Peyer's patch (tissue), 4 donors: ENCODE measurements around the gene RBBP9. TPM values are rescaled to one million over a fixed set of nuclear protein-coding genes. Genes with fewer than 3 reads are reported as not detected.

ENCODE experiments used
- DNase-seq, 3 donors: peaks; one replicate each; pipeline ENCODE4 v3.0.0-alpha.2; 2017 to 2019
- H3K27ac ChIP-seq, 4 donors: fragments of 200-600 bp; sonication (generic); one replicate each; pipeline ENCODE4 v1.5.1; 2016 to 2019
- H3K27me3 ChIP-seq, 2 donors: fragments of 200-600 bp; sonication (generic); one replicate each; pipeline ENCODE4 v1.5.1; 2019
- H3K36me3 ChIP-seq, 3 donors: fragments of 200-600 bp; sonication (generic); one replicate each; pipeline ENCODE4 v1.5.1; 2016 to 2019
- H3K4me1 ChIP-seq, 4 donors: fragments of 200-600 bp; sonication (generic); one replicate each; pipeline ENCODE4 v1.5.1; 2016 to 2019
- H3K4me3 ChIP-seq, 4 donors: fragments of 200-600 bp; sonication (generic); 1 replicate in 3 of 4; 2 replicates in 1 of 4; pipeline ENCODE4 v1.5.1; 2016 to 2019; ENCODE audit warnings: mild to moderate bottlenecking in 1 of 4
- H3K9me3 ChIP-seq, 4 donors: fragments of 200-600 bp; sonication (generic); one replicate each; pipeline ENCODE4 v1.5.1; 2016 to 2019; ENCODE audit warnings: mild to moderate bottlenecking in 1 of 4
- POLR2A ChIP-seq, 2 donors: fragments of 450-650 bp; IDR thresholded peaks; one replicate each; pipeline ENCODE4 v1.5.1; 2017; ENCODE audit warnings: antibody characterized with exemption in 2 of 2, mild to moderate bottlenecking in 2 of 2, moderate library complexity in 2 of 2
- total RNA-seq, 4 donors: library from RNA; depleted of rRNA; stranded (reverse); fragments of >200 nt; gene quantifications; one replicate each; pipeline ENCODE4 v1.1.0, GENCODE V29; 2016
- TF ChIP-seq, protein P1 (sequence below), 6 experiments: fragments of 450-650 bp in 4 of 6; fragments of 200-600 bp in 2 of 6; sonication (generic) in 1 of 6; IDR thresholded peaks; one replicate each; pipeline ENCODE4 v1.5.1; 2017 to 2019; ENCODE audit warnings: antibody characterized with exemption in 6 of 6, mild to moderate bottlenecking in 3 of 6, moderate library complexity in 1 of 6

Gene RBBP9
- total RNA-seq, 4 donors from 2014 or later, result 6.2 to 14.9 (median 12.8) TPM

DNA sequence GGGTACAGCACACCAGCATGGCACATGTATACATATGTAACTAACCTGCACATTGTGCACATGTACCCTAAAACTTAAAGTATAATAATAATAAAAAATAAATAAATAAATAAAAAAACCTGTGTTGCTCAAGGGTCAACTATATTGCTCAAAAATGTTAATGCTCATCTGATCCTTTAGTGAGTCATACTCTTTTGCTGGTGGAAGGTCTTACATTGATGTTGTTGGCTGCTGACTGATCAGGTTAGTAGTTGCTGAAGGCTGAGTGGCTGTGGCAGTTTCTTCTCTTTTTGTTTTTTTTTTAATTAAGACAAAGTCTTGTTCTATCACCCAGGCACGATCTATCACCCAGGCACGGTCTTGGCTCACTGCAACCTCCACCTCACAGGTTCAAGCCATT is 40.6 kb upstream of the RBBP9 start:
- Histone ChIP-seq H3K9me3 (no peaks in the 10 kb centered on the region), H3K27ac (no peak overlapping the region), H3K4me1 (no peaks in the 10 kb centered on the region), H3K27me3 (no peaks in the 10 kb centered on the region), H3K4me3 (no peak overlapping the region), H3K36me3 (peaks cover 0 to 60% (median 3%) of the 10 kb centered on the region in 3 donors)
- TF ChIP-seq, protein P1, sequence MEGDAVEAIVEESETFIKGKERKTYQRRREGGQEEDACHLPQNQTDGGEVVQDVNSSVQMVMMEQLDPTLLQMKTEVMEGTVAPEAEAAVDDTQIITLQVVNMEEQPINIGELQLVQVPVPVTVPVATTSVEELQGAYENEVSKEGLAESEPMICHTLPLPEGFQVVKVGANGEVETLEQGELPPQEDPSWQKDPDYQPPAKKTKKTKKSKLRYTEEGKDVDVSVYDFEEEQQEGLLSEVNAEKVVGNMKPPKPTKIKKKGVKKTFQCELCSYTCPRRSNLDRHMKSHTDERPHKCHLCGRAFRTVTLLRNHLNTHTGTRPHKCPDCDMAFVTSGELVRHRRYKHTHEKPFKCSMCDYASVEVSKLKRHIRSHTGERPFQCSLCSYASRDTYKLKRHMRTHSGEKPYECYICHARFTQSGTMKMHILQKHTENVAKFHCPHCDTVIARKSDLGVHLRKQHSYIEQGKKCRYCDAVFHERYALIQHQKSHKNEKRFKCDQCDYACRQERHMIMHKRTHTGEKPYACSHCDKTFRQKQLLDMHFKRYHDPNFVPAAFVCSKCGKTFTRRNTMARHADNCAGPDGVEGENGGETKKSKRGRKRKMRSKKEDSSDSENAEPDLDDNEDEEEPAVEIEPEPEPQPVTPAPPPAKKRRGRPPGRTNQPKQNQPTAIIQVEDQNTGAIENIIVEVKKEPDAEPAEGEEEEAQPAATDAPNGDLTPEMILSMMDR (IDR thresholded peaks at IDR 0.05), result no peak
- TF ChIP-seq POLR2A (IDR thresholded peaks at IDR 0.05), result no peak
- DNase-seq, result no peak

DNA sequence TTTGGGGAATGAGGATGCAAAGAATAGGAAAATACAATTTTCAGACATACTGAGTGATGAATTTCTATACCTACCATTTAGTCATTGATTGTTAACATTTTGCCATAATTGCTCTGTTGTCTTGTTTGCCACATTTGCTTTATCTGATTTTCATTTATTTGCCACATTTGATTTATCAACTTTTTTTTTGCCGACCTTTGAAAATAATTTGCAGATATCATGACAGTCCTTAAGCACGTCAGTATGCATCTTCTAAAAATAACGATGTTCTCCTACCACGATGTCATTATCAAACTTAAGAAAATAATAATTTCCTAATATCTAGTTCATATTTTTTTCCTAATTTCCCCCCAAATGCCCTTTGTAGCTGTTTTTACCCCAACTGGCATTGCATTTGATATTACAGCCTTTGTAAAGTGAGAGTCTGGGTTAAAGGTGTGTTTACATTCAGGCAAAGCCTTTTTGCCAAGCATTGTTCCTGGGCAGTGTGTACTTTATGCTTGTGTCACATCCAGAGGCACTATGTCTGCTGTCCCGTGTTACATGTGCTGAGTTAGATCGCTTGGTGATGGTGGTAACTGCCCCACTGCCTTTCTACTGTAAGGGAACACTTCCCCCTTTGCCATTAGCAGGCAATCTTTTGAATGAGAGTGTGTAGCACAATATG is 37.1 kb upstream of the RBBP9 start:
- no peaks in the 10 kb centered on the region for H3K4me1 ChIP-seq
- TF ChIP-seq, protein P1 (IDR thresholded peaks at IDR 0.05), result no peak
- no peak for TF ChIP-seq POLR2A (IDR thresholded peaks at IDR 0.05)
- no peak overlapping the region for H3K27ac ChIP-seq
- H3K9me3 ChIP-seq, result no peaks in the 10 kb centered on the region
- DNase-seq, result no peak
- H3K27me3 ChIP-seq, result no peaks in the 10 kb centered on the region
- no peak overlapping the region for H3K4me3 ChIP-seq
- peaks cover 0 to 76% (median 3%) of the 10 kb centered on the region in 3 donors for H3K36me3 ChIP-seq

DNA sequence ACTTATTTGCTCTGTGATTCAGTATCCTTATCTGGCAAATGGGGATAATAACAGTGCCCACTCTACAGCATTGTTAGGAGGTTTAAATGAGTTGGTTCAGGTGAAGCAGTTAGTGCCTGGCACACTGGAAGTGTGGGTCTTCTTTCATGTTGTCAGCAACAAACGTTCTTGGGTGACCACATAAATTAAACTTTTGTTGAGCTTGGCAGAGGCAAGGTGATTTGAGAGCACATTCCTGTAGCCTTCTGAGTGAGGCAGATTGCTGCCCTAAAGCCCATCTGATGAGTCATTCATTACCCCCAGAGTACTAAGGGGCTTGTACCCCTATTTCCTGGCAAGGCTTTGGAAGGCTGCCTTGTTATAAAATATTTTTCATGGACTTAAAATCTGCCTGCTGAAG is 36.5 kb upstream of the RBBP9 start:
- Histone ChIP-seq H3K27ac (no peak overlapping the region), H3K36me3 (peaks cover 0 to 82% (median 3%) of the 10 kb centered on the region in 3 donors), H3K27me3 (no peaks in the 10 kb centered on the region), H3K9me3 (no peaks in the 10 kb centered on the region), H3K4me3 (no peak overlapping the region), H3K4me1 (no peaks in the 10 kb centered on the region)
- no peak for DNase-seq
- TF ChIP-seq, protein P1 (IDR thresholded peaks at IDR 0.05), result no peak
- no peak for TF ChIP-seq POLR2A (IDR thresholded peaks at IDR 0.05)

DNA sequence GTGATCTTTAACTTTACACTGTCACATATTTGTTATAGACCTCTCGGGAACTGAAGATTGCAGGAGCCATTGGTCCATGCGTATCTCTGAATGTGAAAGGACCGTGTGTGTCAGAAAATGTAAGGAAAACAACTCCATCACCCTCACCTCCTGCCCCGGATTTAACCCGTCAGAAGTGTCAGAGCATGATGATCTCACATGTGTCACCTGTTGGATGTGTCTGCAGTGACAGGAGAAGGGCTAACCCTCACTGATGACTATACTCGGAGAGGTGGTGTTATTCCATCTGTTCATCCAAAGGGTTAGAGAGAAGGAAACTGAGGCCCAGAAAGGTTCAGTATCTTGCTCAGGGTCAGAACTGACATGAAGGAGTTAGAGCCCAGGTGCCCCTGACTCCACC is 35.6 kb upstream of the RBBP9 start:
- no peak for TF ChIP-seq POLR2A (IDR thresholded peaks at IDR 0.05)
- TF ChIP-seq, protein P1 (IDR thresholded peaks at IDR 0.05), result no peak
- Histone ChIP-seq H3K27me3 (no peaks in the 10 kb centered on the region), H3K36me3 (peaks cover 0 to 91% (median 3%) of the 10 kb centered on the region in 3 donors), H3K9me3 (no peaks in the 10 kb centered on the region), H3K4me1 (no peaks in the 10 kb centered on the region), H3K27ac (no peak overlapping the region), H3K4me3 (no peak overlapping the region)
- DNase-seq, result no peak

DNA sequence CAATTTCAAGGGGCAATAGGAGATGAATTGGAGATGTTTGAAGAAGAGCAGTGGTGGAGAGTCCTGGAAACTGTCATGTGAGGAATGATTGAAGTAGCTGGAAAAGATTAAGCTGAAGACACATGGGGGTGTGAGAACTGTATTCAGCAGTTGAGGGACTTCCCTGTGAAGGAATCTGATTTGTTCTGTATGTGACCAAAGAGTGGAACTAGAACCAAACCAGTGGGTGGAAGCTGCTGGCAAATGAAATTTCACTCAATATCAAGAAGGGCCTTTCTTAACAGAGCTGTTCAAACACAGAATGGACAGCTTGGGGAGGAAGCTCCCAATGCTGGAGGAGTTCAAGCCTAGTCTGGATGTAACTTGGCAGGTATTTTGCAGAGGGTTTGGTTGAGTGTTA is 32.0 kb upstream of the RBBP9 start:
- Histone ChIP-seq H3K4me1 (no peaks in the 10 kb centered on the region), H3K36me3 (peaks cover 0 to 98% (median 0%) of the 10 kb centered on the region in 3 donors)

More for the DNA sequence above, 32.0 kb upstream of the RBBP9 start:
- no peaks in the 10 kb centered on the region for H3K27me3 ChIP-seq
- H3K9me3 ChIP-seq, result no peaks in the 10 kb centered on the region
- H3K27ac ChIP-seq, result no peak overlapping the region
- no peak overlapping the region for H3K4me3 ChIP-seq
- no peak for DNase-seq
- TF ChIP-seq POLR2A (IDR thresholded peaks at IDR 0.05), result no peak
- TF ChIP-seq, protein P1 (IDR thresholded peaks at IDR 0.05), result no peak
